H1 (cell line): ENCODE results near the gene RASSF10. TPM values are rescaled to one million over a fixed set of nuclear protein-coding genes. Genes with fewer than 3 reads are reported as not detected.

Experiments
- CTBP2 ChIP-seq: IDR thresholded peaks from 2 replicates; pipeline ENCODE4 v1.7.0; 2011; ENCODE audit warnings: borderline replicate concordance, mild to moderate bottlenecking, moderate library complexity, mixed read lengths, low read length; ENCODE audit not compliant: insufficient read depth, insufficient read length
- GABPA ChIP-seq: IDR thresholded peaks from 2 replicates; pipeline ENCODE4 v1.6.1; 2011; ENCODE audit warnings: mild to moderate bottlenecking, low read length, moderate library complexity, borderline replicate concordance; ENCODE audit not compliant: insufficient read depth
- HDAC6 ChIP-seq: IDR thresholded peaks from one replicate; pipeline ENCODE4 v1.7.1; 2012; ENCODE audit warnings: low read depth, mild to moderate bottlenecking, inconsistent platforms, low read length, moderate library complexity
- JUND ChIP-seq: IDR thresholded peaks from 2 replicates; pipeline ENCODE4 v1.6.1; 2011; ENCODE audit warnings: mild to moderate bottlenecking, improper control_type of control experiment, low read length
- MAX ChIP-seq: IDR thresholded peaks from 2 replicates; pipeline ENCODE4 v1.6.1; 2012; ENCODE audit warnings: inconsistent platforms
- TAF1 ChIP-seq: IDR thresholded peaks from 2 replicates; pipeline ENCODE4 v1.6.1; 2011; ENCODE audit warnings: mild to moderate bottlenecking, low read depth, low read length
- polyA plus RNA-seq, 7 experiments: library from polyadenylated mRNA; depleted of rRNA in 3 of 7; stranded (reverse) in 5 of 7; unstranded in 2 of 7; fragments of >200 nt in 5 of 7; fragments of 200-250 nt in 2 of 7; gene quantifications; 1 replicate in 5 of 7; 2 replicates in 1 of 7; 4 replicates in 1 of 7; pipeline versions ENCODE4 v1.2.1 to v1.2.3, GENCODE V29; 2011 to 2013; ENCODE audit warnings: missing spikeins in 2 of 7, mixed read lengths in 2 of 7
- total RNA-seq: library from RNA; stranded (reverse); fragmentation: NEBNext Ultra II Directional; extraction: Animal tissue kit (Norgen Biotek cat#: 25700); gene quantifications from 2 replicates; pipeline ENCODE4 v1.2.1, GENCODE V29; 2021

The RASSF10 gene
- total and polyA plus RNA-seq, 2 of the 8 experiments (the other 6 are each of a cell fraction or from before 2014, with no cell fraction given): 0.51 to 1.8 TPM

GRCh38 chr11:13029872-13030271, 20.8 kb downstream of the RASSF10 start (continued):
- TF ChIP-seq CTBP2: no peak
- no peak for TF ChIP-seq MAX
- TF ChIP-seq JUND: no peak
- TF ChIP-seq GABPA: no peak
- TF ChIP-seq HDAC6: no peak
- TF ChIP-seq TAF1: no peak
